Neural cell (in vitro differentiated cells): ENCODE data around the gene ZNF621. TPM values are rescaled to one million over a fixed set of nuclear protein-coding genes. Genes with fewer than 3 reads are reported as not detected.

Experiments
- H2AFZ ChIP-seq: fragments of 200-600, 300-800 bp; sonication (generic), shearing (Covaris generic); 2 replicates; pipeline ENCODE4 v1.6.0; 2014; ENCODE audit warnings: low read depth, mild to moderate bottlenecking, antibody characterized with exemption, low read length, moderate library complexity
- H3F3A ChIP-seq: fragments of 200-600 bp; shearing (Covaris generic); 2 replicates; pipeline ENCODE4 v1.6.1; 2016; ENCODE audit warnings: mild to moderate bottlenecking, moderate library complexity, mixed read lengths, antibody characterized with exemption, low read length; ENCODE audit not compliant: insufficient read depth, poor library complexity, severe bottlenecking
- H3K27ac ChIP-seq: fragments of 200-600, 300-800 bp; sonication (generic), shearing (Covaris generic); 2 replicates; pipeline ENCODE4 v1.5.1; 2014; ENCODE audit warnings: mild to moderate bottlenecking, low read length, moderate library complexity
- H3K27me3 ChIP-seq: fragments of 300-800, 200-600 bp; sonication (generic), shearing (Covaris generic); 2 replicates; pipeline ENCODE4 v1.6.0; 2014; ENCODE audit warnings: mild to moderate bottlenecking, low read depth, low read length, moderate library complexity; ENCODE audit not compliant: insufficient read depth
- H3K36me3 ChIP-seq: fragments of 300-800, 200-600 bp; sonication (generic), shearing (Covaris generic); 2 replicates; pipeline ENCODE4 v1.5.1; 2014; ENCODE audit warnings: mild to moderate bottlenecking, antibody characterized with exemption, low read length, moderate library complexity; ENCODE audit not compliant: insufficient read depth
- H3K4me2 ChIP-seq: fragments of 300-800, 200-600 bp; sonication (generic), shearing (Covaris generic); 2 replicates; pipeline ENCODE4 v1.6.0; 2014; ENCODE audit warnings: mild to moderate bottlenecking, low read length
- H3K4me3 ChIP-seq: fragments of 300-800, 200-600 bp; sonication (generic), shearing (Covaris generic); 2 replicates; pipeline ENCODE4 v1.5.1; 2014; ENCODE audit warnings: mild to moderate bottlenecking, low read length, moderate library complexity
- H3K79me2 ChIP-seq: fragments of 200-600 bp; shearing (Covaris generic); replicated peaks from 2 replicates; pipeline ENCODE4 v1.6.0; 2014; ENCODE audit warnings: mild to moderate bottlenecking, low read length, moderate library complexity; ENCODE audit not compliant: insufficient read depth
- H3K9ac ChIP-seq: fragments of 300-800, 200-600 bp; sonication (generic), shearing (Covaris generic); 2 replicates; pipeline ENCODE4 v1.6.1; 2016; ENCODE audit warnings: mild to moderate bottlenecking, low read length, mixed read lengths
- H3K9me2 ChIP-seq: fragments of 200-600 bp; shearing (Covaris generic); 2 replicates; pipeline ENCODE4 v1.6.1; 2016; ENCODE audit warnings: mild to moderate bottlenecking, low read length, mixed read lengths; ENCODE audit not compliant: insufficient read depth
- H3K9me3 ChIP-seq: fragments of 200-600, 300-800 bp; sonication (generic), shearing (Covaris generic); 2 replicates; pipeline ENCODE4 v1.6.1; 2016; ENCODE audit warnings: mild to moderate bottlenecking, mixed run types, low read length, moderate library complexity, mixed read lengths
- H4K20me1 ChIP-seq: fragments of 200-600 bp; shearing (Covaris generic); 2 replicates; pipeline ENCODE4 v1.6.1; 2016; ENCODE audit warnings: mild to moderate bottlenecking, mixed run types; ENCODE audit not compliant: insufficient read depth
- CTCF ChIP-seq: fragments of 450-650 bp; IDR thresholded peaks from 2 replicates; pipeline ENCODE4 v1.5.1; 2014; ENCODE audit warnings: antibody characterized with exemption, mild to moderate bottlenecking, moderate library complexity; ENCODE audit not compliant: poor library complexity, severe bottlenecking
- EP300 ChIP-seq: fragments of 450-650 bp; conservative IDR thresholded peaks from 2 replicates; pipeline ENCODE4 v1.6.1; 2014; ENCODE audit warnings: antibody characterized with exemption, mild to moderate bottlenecking, moderate library complexity; ENCODE audit not compliant: poor library complexity, severe bottlenecking
- EZH2 ChIP-seq: fragments of 200-600, 300-800 bp; shearing (Covaris generic), sonication (generic); IDR thresholded peaks from 2 replicates; pipeline ENCODE4 v1.6.1; 2014; ENCODE audit warnings: antibody characterized with exemption, low read length, borderline replicate concordance, mild to moderate bottlenecking; ENCODE audit not compliant: insufficient read depth, poor library complexity, severe bottlenecking
- MXI1 ChIP-seq: fragments of 450-650 bp; conservative IDR thresholded peaks from 2 replicates; pipeline ENCODE4 v1.6.1; 2014; ENCODE audit warnings: antibody characterized with exemption, mild to moderate bottlenecking; ENCODE audit not compliant: poor library complexity, severe bottlenecking
- POLR2AphosphoS5 ChIP-seq: IDR thresholded peaks from 2 replicates; pipeline ENCODE4 v1.6.1; 2012
- RAD21 ChIP-seq: fragments of 450-650 bp; conservative IDR thresholded peaks from 2 replicates; pipeline ENCODE4 v1.6.1; 2014; ENCODE audit warnings: antibody characterized with exemption, mild to moderate bottlenecking, moderate library complexity
- REST ChIP-seq: IDR thresholded peaks from 2 replicates; pipeline ENCODE4 v1.6.1; 2012; ENCODE audit warnings: borderline replicate concordance
- SMC3 ChIP-seq: fragments of 450-650 bp; conservative IDR thresholded peaks from 2 replicates; pipeline ENCODE4 v1.6.1; 2014; ENCODE audit warnings: antibody characterized with exemption, mild to moderate bottlenecking, moderate library complexity; ENCODE audit not compliant: poor library complexity
- TAF1 ChIP-seq: IDR thresholded peaks from 2 replicates; pipeline ENCODE4 v1.6.1; 2012; ENCODE audit warnings: low read depth
- polyA plus RNA-seq: library from polyadenylated mRNA; depleted of rRNA; stranded (reverse); fragments of >200 nt; gene quantifications from 2 replicates; pipeline ENCODE4 v1.2.3, GENCODE V29; 2014

Gene ZNF621
- polyA plus RNA-seq, 1 donor from 2014 or later = 8.1 TPM

- TF ChIP-seq EP300 = no peak
- TF ChIP-seq POLR2AphosphoS5 = no peak
- TF ChIP-seq REST = no peak
- TF ChIP-seq MXI1 = no peak
- TF ChIP-seq RAD21 = no peak
- TF ChIP-seq SMC3 = no peak
- no peak for TF ChIP-seq EZH2
- no peak for TF ChIP-seq TAF1
- no peak for TF ChIP-seq CTCF
- no peak overlapping the region for H3K4me2 ChIP-seq
- no peak overlapping the region for H2AFZ ChIP-seq
- no peaks in the 10 kb centered on the region for H3K36me3 ChIP-seq
- H3K9ac ChIP-seq = no peak overlapping the region
- no peaks in the 10 kb centered on the region for H3K9me3 ChIP-seq
- no peaks in the 10 kb centered on the region for H3K79me2 ChIP-seq
- no peaks in the 10 kb centered on the region for H4K20me1 ChIP-seq
- H3F3A ChIP-seq = no peaks in the 10 kb centered on the region
- H3K27me3 ChIP-seq = no peaks in the 10 kb centered on the region
- no peak overlapping the region for H3K4me3 ChIP-seq
- no peak overlapping the region for H3K27ac ChIP-seq
- H3K9me2 ChIP-seq = no peaks in the 10 kb centered on the region
Measured at GRCh38 chr3:40581166-40581565, 56.4 kb downstream of the ZNF621 start.

- no peaks in the 10 kb centered on the region for H3K79me2 ChIP-seq
- no peak overlapping the region for H3K4me2 ChIP-seq
- H3F3A ChIP-seq = no peaks in the 10 kb centered on the region
- H3K4me3 ChIP-seq = no peak overlapping the region
- no peak overlapping the region for H3K27ac ChIP-seq
- no peaks in the 10 kb centered on the region for H3K27me3 ChIP-seq
- no peak overlapping the region for H2AFZ ChIP-seq
- no peaks in the 10 kb centered on the region for H3K9me2 ChIP-seq
- no peak overlapping the region for H3K9ac ChIP-seq
- TF ChIP-seq SMC3 (no peak), MXI1 (no peak), REST (no peak), EZH2 (no peak), EP300 (no peak), RAD21 (no peak), CTCF (no peak), TAF1 (no peak), POLR2AphosphoS5 (no peak)
- H4K20me1 ChIP-seq = no peaks in the 10 kb centered on the region
- no peaks in the 10 kb centered on the region for H3K36me3 ChIP-seq
- H3K9me3 ChIP-seq = no peaks in the 10 kb centered on the region
Measured at GRCh38 chr3:40582401-40583027, 57.8 kb downstream of the ZNF621 start.
